ENCODE data around the gene RAVER2.

RAVER2 gene

DNA sequence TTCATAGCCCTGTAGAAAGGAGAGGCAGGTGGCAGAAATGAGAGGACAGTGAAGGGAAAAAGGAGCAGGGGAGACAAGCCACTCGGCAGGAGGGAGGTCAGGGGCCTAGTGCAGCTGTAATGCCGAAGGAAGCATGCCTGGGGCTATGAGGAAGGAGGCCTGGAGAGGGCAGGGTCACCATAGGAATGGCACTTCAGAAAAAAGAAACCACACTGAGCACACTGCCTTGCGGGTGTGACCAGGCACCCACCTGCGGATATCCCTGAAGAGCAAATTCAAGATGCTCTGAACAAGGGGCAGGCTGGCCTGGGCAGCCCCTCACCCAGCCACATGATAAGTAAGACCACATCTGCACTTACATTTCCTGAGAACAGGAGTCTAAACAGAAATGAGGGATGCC is 116.7 kb downstream of the RAVER2 start:
- H3K4me3 ChIP-seq (ENCODE audit: low read length), result no peak overlapping the region
- TF ChIP-seq, protein P1, sequence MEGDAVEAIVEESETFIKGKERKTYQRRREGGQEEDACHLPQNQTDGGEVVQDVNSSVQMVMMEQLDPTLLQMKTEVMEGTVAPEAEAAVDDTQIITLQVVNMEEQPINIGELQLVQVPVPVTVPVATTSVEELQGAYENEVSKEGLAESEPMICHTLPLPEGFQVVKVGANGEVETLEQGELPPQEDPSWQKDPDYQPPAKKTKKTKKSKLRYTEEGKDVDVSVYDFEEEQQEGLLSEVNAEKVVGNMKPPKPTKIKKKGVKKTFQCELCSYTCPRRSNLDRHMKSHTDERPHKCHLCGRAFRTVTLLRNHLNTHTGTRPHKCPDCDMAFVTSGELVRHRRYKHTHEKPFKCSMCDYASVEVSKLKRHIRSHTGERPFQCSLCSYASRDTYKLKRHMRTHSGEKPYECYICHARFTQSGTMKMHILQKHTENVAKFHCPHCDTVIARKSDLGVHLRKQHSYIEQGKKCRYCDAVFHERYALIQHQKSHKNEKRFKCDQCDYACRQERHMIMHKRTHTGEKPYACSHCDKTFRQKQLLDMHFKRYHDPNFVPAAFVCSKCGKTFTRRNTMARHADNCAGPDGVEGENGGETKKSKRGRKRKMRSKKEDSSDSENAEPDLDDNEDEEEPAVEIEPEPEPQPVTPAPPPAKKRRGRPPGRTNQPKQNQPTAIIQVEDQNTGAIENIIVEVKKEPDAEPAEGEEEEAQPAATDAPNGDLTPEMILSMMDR (IDR thresholded peaks at IDR 0.05; ENCODE audit: insufficient read depth, low read depth, low read length, missing control alignments), result no peak
- DNase-seq (ENCODE audit: low read depth), result no peak

DNA sequence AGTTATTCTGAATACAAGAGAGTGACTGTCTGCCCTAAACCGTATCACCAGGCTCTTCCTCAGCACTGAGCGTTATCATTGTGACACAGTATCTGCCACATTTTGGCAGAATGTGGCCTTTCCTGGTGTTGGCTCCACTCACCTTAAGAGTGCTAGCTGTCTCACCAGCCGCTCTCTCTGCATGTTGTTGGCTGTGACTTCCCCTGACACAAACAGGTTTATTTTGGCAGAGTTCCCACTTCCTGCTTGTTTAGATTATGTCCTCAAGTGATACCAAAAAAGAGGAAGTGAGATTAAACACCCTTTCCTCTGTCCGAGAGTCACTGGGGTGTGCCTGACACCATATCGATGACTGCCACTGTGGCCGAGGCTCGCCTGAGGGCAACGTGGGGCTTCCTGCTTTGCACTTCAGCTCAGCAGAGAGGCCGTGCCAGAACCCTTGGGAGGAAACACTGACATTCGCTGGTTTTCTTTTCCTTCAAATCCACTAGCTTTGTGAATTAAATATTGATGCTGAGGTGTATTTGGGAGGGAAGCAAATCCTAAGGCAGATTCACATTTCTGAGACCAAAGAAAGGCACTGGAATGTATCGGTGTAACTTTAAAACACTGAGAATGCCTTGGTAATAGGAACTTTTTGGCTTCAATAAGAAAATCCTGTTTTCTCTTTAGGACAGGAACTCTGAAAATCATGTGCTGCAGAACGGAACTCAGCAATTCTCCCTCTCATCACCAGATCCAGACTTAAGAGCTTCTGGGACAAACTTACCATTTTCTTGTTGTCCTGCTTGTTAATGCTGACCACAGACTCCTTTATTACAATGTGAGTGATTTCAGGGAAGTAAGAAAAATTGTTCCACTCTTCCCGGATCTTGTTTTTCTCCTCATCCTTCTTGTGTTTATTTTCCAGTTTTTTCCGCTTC is 119.4 kb downstream of the RAVER2 start:
- peak; percentile 83 for DNase-seq (ENCODE audit: low read depth)
- no peak overlapping the region for H3K4me3 ChIP-seq (ENCODE audit: low read length)
- TF ChIP-seq, protein P1 (IDR thresholded peaks at IDR 0.05; ENCODE audit: insufficient read depth, low read depth, low read length, missing control alignments), result no peak

DNA sequence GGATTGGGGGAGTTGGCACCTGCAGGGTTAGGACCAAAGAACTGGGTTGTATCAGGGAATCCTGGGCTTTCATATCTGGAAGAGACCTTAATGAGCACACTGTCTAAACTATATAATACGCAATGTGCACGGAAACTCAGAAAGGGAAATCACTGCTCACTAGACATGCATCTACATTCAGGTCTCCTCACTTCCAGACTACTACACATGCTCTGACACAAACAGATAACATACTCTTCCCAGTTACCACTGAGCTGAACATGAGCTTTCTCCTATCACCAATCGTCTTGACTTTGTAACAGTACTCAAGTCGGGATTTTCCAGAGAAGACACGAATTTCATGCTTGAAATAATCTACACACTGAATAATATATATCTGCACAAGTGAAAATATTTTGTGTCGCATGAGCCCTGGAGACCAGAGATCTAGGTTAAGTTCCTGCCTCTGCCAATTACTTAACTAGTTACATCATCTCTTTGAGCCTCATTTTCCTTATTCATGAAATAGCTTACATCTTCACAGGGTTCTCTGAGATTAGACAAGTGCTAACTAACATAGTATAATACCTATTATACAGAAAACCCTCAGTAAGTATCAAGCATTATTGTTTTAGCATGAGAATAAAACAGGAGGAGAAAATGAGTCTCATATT is 120.4 kb downstream of the RAVER2 start:
- no peak overlapping the region for H3K4me3 ChIP-seq (ENCODE audit: low read length)
- TF ChIP-seq, protein P1 (IDR thresholded peaks at IDR 0.05; ENCODE audit: insufficient read depth, low read depth, low read length, missing control alignments), result no peak
- DNase-seq (ENCODE audit: low read depth), result no peak

DNA sequence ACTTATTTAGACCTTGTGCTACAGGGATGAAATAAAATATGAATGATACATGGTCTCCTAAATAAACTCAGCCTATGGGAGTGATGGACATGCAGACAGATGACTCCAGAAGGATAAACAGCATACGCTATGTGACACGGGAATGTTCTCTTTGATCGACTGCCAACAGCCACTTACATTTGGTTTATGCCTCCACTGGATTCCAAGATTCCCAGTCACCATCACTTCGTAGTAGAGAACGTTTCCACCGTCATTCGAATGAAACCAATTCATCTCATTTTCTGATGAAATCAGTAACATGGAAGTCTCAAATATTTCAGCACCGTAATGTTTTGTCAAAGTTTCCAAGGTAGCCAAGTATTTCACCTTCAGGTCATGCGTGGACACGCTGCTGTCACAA is 121.8 kb downstream of the RAVER2 start:
- TF ChIP-seq, protein P1 (IDR thresholded peaks at IDR 0.05; ENCODE audit: insufficient read depth, low read depth, low read length, missing control alignments), result no peak
- DNase-seq (ENCODE audit: low read depth), result no peak
- H3K4me3 ChIP-seq (ENCODE audit: low read length), result no peak overlapping the region

DNA sequence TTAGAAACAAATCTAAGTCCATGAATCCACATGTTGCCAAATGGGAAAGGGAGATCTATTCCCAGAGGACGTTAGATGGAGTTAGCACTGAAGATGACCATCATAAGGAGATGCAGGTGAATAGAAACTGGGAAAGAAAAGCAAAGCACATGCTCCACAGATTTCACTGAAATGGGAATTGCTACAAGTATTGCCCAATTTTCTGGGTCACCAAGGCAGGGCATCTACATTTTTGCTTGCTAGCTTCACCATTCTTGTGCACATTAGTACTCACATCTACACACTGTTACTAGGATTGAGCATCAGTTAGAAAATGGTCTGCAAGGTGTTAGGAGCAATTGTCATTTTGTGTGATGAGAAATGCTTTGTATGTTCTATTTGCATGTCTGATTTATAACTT is 122.4 kb downstream of the RAVER2 start:
- DNase-seq (ENCODE audit: low read depth), result no peak
- TF ChIP-seq, protein P1 (IDR thresholded peaks at IDR 0.05; ENCODE audit: insufficient read depth, low read depth, low read length, missing control alignments), result no peak
- H3K4me3 ChIP-seq (ENCODE audit: low read length), result no peak overlapping the region

GRCh38 chr1:64871256-64871655 is 126.4 kb downstream of the RAVER2 start:
- TF ChIP-seq, protein P1 (IDR thresholded peaks at IDR 0.05; ENCODE audit: insufficient read depth, low read depth, low read length, missing control alignments), result no peak
- no peak for DNase-seq (ENCODE audit: low read depth)
- no peak overlapping the region for H3K4me3 ChIP-seq (ENCODE audit: low read length)
